Measurements from ENCODE around the gene DST.

The DST gene

DNA sequence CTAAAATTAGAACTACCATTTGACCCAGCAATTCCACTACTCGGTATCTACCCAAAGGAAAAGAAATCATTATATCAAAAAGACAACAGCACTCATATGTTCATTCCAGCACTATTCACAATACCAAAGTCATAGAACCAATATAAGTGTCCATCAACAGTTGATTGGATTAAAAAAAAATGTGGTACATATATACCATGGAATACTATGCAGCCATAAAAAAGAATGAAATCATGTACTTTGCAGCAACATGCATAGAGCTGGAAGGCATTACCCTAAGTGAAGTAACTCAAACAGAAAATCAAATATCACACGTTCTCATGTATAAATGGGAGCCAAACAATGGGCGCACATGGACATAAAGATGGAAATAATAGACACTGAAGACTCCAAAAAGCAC, 163.3 kb downstream of the DST start:
- DNase-seq = no peak

DNA sequence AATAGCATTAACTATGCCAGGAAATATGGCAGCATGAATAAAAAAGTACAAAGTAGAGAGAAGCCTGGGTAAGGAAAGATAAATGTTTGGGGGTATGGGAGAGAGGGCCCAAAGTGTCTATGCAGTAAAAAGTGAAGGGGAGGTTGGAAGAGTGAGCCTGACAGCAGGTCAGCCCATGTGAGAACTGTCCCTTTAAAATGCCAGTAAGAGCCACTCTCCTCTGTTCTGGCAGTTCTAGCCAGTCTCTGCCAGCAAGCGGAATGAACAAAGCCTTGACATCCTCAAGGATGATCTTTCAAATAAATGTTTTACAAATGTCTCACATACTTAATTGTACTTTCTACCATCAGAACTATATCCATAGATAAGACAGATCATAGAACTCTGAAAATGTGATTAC, 164.5 kb downstream of the DST start:
- no peak for DNase-seq

DNA sequence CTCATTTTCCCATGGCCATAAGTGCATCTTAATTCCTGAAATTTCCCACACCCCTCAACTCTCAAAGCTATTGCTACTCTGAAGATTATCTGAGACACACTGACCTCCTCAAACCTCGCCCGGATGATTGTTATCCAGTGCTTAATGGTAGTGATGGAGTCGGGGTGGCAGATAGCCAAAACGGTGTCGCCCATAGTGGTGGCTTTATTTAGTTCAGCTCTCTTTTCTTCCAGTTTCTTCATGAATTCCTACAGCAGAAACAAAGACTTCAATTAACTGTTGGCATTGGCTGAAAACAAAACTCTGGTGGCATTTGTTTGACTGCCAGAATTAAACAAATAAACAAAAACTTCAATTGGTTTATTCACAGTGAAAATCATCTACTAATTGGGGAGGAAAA, 165.4 kb downstream of the DST start:
- DNase-seq = no peak

DNA sequence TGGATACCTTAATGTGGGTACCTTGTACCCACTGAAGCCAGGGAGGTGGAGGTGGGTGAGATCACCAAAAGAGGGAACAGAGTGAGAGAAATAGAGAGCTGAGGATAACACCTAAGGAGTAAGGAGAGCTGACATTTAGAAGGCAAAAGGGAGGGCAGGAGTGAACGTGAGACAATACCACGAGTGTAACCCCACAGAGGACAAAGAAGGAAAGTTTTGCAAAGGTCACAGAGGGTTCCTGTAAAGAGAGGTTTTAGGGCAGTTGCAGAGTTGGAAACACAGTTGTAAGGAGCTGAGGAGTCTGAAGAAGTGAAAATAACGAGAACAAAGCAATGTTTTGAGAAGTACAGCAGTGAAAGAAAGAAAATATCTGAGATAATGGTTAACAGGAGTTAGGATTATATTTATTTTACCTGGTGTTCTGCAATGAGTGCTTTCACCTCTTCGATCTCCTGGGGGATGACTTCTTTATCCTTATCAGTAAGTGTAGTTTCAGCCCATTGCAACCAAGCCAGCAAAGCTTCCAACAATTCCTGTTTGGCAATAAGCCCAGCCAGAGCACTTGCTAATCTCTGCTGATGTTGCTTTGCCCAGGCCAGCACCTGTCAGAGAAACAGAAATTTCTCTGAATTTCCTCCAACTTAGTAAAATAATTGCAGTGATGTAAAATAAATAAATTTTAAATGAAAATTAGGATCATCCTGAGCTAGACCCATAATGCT, 166.8 kb downstream of the DST start:
- DNase-seq = no peak

DNA sequence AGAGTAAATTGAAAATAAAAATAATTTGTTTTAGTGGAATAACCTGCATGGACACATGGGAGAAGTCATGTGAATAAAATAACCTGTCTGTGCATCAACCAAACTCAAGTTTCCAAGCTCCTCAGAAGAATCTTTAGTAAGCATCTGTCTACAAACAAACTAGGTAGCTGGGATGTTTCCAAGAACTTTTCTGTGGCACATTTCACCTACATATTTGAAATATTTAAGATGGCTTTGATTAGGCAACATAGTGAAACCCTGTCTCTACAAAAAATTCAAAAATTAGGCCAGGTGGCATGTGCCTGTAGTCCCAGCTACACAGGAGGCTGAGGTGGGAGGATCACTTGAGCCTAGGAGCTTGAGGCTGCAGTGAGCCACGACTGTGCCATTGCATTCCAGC, 168.2 kb downstream of the DST start:
- no peak for DNase-seq

DNA sequence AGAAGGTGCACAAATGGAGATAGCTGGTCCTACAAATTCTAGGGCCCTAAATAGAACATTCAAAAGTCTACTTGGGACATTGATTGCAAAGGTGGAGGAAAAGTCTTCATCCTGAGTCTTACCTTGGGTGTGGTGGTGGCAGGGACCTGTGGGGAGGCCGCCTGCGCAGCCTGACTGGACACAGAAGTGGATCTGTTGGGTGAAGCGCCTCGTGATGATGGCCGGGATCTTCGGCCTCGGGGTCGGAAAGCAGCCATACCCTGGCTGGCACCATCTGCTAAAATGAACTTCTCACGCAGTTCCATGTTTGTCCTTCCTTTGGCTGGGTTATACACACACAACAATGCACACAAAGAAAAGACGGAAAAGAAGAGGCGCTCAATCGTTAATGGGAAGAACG, 179.2 kb downstream of the DST start:
- no peak for DNase-seq

DNA sequence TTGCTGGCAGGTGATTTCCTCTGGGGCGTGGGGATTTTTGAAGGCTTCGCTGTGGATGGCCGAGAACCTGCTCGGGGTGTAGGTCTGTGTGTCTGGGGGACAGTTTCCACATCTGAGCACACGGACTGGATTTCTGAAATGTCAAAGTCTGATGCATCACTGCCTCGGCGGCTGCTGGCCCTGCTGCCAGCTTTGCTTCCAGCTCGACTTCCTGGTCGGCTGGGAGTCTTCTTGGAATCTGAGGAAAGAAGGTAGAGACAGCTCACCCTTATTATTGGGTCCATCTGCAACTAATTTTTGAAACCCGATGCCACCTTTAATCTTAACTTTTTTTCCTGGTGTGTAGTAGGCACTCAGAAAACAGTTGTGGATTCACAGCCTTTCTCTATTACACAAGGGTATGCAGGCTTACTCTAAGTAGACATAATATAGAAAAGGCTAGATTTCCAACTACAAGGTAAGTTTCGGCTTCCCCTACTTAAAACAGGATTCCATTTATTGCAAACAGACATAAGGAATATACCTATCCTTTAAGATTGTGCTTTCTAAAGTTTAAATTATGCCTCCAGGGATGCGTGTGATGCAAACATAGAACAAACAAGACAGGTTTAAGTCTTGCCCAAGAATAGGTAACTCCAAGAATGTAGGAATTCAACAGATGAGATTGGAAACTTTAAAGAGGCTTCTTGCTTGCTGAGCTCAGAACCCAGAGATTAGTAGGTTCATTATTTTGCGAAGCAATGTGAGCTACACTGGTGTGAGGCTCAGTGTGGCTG, 183.5 kb downstream of the DST start:
- DNase-seq = no peak

DNA sequence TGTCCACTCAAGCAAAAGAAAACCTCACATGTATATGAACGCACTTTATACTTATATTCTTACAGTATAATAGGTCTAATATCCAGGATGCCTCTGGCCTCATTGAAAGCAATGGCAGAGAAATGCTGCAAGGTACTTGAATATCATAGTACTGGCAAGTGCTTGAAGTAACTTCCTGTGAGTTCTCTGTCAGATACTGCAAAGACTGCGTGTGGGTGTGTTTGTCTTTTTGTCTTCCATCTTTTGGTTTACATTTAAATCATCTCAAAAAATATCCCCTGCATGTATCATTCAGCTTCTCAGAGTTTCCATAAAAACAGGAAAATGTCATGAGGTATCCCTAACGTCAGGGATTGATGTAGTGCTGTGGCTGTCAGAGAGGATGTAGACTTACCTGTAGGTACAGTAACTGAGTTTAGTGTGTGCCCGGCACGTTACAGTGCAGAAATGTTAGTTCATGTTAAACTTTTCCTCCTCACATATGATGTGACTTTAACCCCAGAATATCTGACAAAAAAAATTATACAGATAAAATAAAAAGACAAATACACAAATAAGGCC, 184.3 kb downstream of the DST start:
- DNase-seq = no peak

GRCh38 chr6:56456785-56457184, 185.9 kb downstream of the DST start:
- no peak for DNase-seq

DNA sequence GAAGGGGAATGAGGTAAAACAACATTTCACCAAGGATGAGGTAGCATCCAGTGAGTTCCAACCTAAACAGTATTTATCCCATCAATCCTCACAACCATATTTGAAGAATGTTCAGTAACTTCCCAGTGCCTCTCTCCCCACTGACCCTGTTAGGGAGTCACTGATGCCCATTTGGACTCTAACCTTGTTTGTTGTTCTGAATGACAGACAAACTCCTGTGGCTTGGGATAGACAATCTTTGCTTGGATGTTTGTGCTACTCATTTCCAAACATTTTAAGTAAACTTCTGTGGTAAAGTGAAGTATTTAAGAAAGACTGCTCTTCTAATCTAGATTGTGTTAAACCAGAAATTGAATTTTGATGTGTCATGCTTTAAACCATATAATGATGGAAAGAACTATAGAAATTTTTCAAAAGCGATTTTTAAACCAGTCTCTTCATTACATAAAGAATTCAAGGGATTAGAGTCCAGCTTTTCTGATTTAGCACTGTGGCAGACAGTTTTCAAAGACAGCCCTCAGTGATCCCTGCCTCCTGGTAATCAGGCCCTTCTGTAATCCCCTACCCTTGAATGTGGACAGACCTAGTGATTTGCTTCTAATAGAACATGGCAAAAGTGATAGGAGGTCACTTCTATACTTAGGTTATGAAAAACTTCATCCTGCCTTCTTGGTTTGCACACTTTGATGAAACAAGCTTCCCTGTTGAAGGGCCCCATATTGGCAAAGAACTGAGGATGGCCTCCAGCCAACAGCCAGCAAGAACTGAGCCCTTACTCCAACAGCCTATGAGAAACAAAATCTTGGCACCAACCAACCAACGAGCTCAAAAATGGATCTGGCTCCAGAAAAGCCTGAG, 191.6 kb downstream of the DST start:
- no peak for DNase-seq

DNA sequence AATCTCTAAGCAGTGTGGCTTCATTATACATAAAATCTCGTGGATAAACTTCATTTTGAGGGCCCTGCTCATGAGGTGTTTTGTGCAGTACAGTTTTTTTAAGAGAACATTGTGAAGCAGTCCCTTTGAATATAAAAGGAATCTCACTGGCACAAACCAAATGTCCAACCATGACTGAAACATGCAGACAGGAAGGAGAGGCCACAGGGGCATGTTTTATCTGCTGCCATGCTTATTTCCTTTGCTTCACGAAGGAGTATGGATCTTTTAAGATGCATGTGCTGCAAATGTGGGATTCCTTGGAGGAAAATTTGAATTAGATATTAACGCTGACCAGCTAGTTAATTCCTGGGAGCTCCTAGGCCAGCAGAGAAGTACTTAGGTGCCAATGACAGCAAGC, 192.3 kb downstream of the DST start:
- no peak for DNase-seq

DNA sequence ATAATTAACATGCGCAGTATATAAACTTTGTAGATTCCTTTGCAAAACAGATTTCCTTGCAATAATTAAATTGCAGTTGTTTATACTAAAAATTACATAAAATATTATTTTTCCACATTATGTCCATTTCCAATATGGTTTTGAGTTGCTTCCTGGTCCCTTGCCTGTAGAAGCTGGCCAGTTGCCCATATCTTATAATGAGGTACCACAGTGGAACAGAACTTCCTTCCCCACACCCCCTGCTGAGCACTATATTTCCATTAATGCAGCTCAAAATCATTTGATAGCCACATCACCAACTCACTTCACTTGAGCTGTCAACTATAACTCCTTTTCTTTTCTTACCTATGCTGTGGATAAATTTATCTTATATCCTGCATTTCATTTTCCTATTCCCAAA, 194.6 kb downstream of the DST start:
- DNase-seq = no peak

DNA sequence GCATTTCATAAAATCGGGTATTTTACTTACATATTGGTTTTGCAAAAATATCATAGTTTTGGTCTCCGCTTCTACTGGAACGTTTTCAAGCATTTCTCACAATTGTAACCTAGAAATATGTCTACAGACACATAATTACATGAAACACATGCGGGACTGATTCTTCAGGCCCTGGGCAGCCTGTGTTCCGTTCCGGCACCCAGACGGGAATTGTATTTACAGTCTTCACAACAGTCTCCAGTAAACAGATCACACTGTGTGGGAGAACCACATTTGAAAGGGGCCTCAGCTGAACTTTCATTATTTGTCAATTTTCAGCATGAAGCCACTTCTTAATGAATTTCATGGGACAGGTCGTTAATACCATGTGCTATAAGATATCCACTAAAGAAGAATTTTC, 196.9 kb downstream of the DST start:
- no peak for DNase-seq

- DNase-seq = no peak
Observed at GRCh38 chr6:56444855-56445254, 197.8 kb downstream of the DST start.

- no peak for DNase-seq
Observed at GRCh38 chr6:56440551-56440981, 202.1 kb downstream of the DST start.

- no peak for DNase-seq
Observed at GRCh38 chr6:56437171-56437900, 205.4 kb downstream of the DST start.

GRCh38 chr6:56435754-56436153, 206.9 kb downstream of the DST start:
- DNase-seq = no peak

DNA sequence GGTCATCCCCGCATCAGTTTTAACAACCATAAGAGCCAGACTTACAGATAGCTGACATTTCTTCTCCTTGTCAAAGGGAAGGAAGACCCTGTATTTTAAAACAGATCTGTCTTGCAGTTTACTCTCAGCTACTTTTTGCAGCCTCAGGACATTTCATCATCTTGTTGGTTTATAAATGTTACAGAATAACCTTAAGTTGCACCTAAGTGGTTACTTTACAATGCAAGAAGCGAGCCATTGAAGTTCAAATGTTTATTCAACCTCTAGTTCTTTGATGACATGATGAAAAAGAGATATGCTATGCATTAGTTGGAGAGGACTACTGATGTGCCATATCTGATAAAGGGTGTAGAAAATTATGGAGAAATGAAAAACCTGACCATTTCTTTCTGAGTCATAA, 207.4 kb downstream of the DST start:
- no peak for DNase-seq

- DNase-seq = no peak
Observed at GRCh38 chr6:56434606-56435005, 208.1 kb downstream of the DST start.

DNA sequence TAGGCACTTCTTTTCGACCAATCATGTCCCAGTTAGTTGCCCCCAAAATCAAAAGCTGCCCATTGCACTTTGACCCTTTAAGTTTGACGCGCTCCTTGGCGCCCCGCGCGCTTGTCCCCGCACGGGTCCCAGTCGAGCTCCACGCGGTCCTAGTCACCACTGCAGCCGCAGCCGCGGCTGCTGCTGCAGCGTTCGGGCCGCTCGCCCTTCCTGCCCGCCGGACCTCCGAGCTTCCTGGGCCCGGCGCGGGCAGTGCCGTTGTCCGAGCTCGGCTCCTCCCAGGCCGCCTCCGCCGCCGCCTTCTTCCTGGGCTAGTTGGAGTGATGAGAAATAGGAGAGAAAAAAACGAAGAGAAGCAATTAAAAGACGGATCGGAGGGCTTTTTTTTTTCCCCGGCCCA, 209.6 kb downstream of the DST start:
- no peak for DNase-seq

DNA sequence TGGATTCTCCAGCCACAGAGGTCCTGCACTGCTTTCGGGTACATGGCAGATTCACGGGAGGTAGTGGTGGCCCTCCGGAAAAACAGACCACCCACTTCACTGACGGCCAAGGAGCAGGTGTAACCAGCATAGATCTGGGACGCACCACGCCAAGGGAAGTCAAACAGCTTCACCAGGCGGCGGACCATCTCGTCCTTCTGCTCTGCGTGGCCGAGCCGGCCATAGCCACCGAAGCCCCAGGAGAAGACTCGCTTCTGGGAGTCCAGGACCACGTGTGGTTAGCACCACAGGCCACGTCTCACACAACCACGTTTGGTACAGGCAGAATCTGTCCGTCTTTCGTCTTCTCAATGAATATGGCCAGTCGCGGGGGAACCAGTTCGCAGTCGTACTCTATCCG, 210.5 kb downstream of the DST start:
- no peak for DNase-seq

Measured in NCI-H2029 (cell line).